ENCODE data around the gene TRIM13.

DNA sequence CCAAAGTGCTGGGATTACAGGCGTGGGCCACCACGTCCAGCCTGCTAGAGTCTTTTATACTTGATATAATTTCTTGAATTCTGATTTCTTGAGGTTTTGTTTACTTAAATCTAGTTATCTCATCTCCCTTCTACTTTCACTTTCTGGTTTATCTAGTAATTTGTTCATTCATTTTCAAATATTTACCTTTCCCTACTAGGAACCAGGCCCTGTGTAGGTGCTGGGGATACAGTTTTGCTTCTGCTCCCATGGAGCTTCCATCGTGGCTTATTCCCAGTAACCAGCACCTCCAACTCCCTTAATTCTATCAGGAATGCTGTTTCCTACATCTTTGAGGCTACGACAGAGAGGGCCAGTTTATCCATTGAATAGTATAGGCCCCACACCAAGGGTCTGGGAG, 24.1 kb upstream of the TRIM13 start:
- TF ChIP-seq, protein P1, sequence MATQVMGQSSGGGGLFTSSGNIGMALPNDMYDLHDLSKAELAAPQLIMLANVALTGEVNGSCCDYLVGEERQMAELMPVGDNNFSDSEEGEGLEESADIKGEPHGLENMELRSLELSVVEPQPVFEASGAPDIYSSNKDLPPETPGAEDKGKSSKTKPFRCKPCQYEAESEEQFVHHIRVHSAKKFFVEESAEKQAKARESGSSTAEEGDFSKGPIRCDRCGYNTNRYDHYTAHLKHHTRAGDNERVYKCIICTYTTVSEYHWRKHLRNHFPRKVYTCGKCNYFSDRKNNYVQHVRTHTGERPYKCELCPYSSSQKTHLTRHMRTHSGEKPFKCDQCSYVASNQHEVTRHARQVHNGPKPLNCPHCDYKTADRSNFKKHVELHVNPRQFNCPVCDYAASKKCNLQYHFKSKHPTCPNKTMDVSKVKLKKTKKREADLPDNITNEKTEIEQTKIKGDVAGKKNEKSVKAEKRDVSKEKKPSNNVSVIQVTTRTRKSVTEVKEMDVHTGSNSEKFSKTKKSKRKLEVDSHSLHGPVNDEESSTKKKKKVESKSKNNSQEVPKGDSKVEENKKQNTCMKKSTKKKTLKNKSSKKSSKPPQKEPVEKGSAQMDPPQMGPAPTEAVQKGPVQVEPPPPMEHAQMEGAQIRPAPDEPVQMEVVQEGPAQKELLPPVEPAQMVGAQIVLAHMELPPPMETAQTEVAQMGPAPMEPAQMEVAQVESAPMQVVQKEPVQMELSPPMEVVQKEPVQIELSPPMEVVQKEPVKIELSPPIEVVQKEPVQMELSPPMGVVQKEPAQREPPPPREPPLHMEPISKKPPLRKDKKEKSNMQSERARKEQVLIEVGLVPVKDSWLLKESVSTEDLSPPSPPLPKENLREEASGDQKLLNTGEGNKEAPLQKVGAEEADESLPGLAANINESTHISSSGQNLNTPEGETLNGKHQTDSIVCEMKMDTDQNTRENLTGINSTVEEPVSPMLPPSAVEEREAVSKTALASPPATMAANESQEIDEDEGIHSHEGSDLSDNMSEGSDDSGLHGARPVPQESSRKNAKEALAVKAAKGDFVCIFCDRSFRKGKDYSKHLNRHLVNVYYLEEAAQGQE (IDR thresholded peaks at IDR 0.05; ENCODE audit: low read depth): no peak
- no peak for TF ChIP-seq FOXM1 (IDR thresholded peaks at IDR 0.05; ENCODE audit: borderline replicate concordance, low read depth)
- TF ChIP-seq EGR1 (IDR thresholded peaks at IDR 0.05): no peak
- no peak for TF ChIP-seq EP300 (IDR thresholded peaks at IDR 0.05; ENCODE audit: borderline replicate concordance)
- no peak for TF ChIP-seq RAD21 (IDR thresholded peaks at IDR 0.05; ENCODE audit: low read depth)
- TF ChIP-seq, protein P2, sequence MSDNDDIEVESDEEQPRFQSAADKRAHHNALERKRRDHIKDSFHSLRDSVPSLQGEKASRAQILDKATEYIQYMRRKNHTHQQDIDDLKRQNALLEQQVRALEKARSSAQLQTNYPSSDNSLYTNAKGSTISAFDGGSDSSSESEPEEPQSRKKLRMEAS (IDR thresholded peaks at IDR 0.05): no peak

All from Ishikawa (cell line).